Hematopoietic multipotent progenitor cell treated with erythropoietin and hydrocortisone succinate and interleukin-3 and kit ligand, for 15 days (in vitro differentiated cells): ENCODE results near the gene NR4A2.
"Not testable (repeated sequence)": the region's sequence is repeated elsewhere in the genome, so short reads cannot be mapped to it uniquely, and the experiment has no call there.

Source experiments
- DNase-seq: peaks from one replicate; pipeline ENCODE4 v3.0.0-alpha.2; 2015; ENCODE audit warnings: low spot score

NR4A2 gene

GRCh38 chr2:156321243-156321904 is 11.1 kb downstream of the NR4A2 start:
- no peak for DNase-seq

GRCh38 chr2:156320486-156321098 is 11.9 kb downstream of the NR4A2 start:
- no peak for DNase-seq

- no peak for DNase-seq
Observed at GRCh38 chr2:156319811-156320485, 12.6 kb downstream of the NR4A2 start.

DNA sequence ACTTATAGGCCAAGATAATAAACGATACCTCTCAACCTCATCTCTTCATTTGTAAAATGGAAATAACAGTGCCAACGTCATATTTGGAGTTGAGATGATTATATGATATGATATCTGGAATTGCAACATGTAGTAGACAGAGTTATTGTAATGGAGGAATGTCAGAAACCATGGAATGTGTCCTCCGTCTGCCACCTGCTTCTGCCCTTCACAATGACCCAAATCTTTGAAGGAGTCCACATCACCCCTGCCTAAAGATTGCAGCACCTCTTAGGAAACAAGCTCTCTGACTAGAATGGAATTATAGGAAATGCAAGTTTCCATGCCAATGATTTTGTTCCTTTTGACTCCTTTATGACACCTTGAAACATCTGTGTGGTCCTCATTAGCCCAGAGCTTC is 14.9 kb downstream of the NR4A2 start:
- no peak for DNase-seq

GRCh38 chr2:156311976-156312375 is 20.5 kb downstream of the NR4A2 start:
- no peak for DNase-seq

DNA sequence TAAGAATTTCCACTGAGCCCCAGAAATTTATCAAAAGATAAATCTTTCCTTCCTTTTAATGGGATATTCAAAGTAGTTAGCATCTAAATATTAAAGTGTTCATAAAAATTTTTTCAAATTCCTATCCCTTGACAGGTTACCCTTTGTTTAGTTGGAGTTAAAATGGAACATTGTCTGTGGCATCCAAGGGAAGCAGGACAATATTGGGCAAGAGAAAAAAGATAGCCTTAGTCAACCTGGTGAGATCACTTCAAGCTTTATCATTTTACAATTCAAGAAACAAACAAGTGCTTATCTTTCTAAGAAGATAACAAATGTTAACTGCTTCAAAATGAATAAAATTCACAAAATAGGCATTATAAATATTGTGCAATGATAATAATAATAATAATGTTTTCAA is 21.7 kb downstream of the NR4A2 start:
- DNase-seq = no peak

DNA sequence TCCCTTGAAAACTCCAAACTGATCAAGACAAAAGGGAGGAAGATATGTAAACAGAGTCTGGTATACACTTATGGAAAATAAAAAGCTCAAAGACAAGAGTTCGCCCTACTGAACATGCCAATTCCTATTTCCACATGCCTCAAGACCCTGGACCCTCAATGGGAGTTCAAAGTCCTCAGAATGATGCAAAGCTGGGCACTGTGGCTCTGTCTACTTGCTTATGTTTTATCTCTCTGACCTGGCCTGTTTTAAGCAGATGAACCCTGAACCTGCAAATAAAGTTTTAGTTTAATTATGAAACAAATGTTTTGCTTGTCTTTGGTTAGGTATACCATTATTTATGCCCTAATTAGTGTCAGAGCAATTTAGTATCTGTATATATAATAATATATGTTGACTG is 22.6 kb downstream of the NR4A2 start:
- no peak for DNase-seq

DNA sequence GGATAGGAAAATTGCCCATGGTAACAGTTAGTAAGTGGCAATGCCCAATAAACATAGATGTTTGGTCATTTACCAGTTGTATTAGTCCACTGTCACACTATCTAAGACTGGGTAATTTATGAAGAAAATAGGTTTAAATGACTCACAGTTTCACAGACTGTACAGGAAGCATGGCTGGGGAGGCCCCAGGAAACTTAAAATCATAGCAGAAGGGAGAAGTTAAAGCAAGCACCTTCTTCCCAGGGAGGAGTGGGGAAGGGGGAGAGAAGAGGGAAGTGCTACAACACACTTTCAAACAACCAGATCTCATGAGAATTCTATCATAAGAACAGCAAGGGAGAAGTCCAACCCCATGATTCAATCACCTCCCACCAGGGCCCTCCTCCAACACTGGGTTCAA is 23.4 kb downstream of the NR4A2 start:
- no peak for DNase-seq

DNA sequence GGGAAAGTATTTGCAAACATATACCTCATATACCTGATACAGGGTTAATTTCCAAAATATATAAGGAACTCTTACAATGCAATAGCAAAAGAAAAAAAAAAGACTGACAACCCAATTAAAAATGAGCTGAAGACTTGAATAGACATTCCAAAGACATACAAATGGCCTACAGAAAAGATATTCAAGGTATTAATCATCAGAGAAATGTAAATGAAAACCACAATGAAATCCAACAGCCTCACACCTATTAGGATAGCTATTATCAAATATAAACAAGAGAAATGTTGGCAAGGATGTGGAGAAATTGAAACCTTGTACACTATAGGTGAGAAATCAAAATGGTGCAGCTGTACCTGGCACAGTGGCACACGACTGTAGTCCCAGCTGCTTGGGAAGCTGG is 25.7 kb downstream of the NR4A2 start:
- no peak for DNase-seq

GRCh38 chr2:156305121-156305520 is 27.4 kb downstream of the NR4A2 start:
- DNase-seq = no peak

GRCh38 chr2:156300337-156300736 is 32.2 kb downstream of the NR4A2 start:
- no peak for DNase-seq

DNA sequence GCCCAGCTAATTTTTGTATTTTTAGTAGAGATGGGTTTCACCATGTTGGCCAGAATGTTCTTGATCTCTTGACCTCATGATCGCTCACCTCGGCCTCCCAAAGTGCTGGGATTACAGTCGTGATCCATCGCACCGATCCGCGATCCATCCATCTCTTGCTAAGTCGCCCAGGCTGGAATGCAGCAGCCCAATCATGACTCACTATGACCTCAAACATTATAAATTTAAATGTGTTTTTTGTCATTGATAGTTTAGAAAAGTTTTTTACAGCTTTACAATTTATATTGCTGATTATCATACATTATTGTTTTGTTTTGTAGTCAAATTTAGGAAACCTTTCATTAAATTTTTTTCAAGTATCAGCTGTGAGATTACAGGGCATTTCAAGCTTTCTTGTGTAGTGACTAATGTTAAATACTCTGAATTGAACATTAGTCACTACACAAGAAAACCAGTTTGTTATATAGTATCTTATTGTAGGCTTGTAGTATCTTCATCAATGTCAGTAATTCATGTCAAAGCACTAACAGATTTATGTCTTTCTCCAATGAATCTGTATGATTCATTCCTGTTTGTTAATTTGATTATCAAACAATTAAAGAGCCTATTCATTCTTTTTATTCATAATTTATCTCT is 37.5 kb downstream of the NR4A2 start:
- no peak for DNase-seq

- DNase-seq = not testable (repeated sequence)
Observed at GRCh38 chr2:156293382-156293781, 39.1 kb downstream of the NR4A2 start.

DNA sequence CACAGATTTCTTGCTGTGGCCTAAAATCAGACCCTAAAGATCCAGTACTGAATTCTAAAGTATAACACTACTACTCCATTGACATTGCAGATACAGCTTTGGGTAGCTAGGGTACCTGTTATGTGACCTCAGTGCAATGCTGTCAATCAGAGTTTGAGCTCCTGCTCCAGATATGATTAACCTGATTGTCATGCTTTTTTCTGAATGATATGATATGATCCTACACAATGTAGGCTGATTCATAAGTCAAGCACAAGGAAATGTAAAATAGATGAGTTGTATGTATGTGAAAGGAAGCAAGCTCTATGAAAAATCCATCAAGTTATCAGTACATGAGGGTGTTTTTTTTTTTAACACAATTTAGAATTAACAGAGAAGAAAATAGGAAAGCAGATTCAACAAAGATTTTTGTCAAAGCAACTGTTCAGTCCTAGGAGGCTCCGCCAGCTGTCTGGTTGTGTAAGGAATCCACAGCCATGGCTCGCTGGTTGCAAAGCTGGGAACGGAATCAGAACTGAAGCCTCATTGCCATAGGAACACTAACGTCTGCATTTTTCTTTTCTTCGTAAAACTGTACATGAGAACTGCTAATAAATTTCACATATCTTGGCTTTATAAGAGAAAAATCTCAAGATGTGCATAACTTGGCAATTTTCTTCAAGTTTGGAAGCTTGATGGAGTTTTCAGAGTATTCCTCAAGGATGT is 52.9 kb downstream of the NR4A2 start:
- no peak for DNase-seq
